Stimulated activated CD8-positive, alpha-beta memory T cell treated with anti-CD3 and anti-CD28 coated beads, Interleukin-7, amount 100 ng/mL, for 1 hour (primary cell): ENCODE data around the gene TMEM69.
"Not testable (repeated sequence)": the region's sequence is repeated elsewhere in the genome, so short reads cannot be mapped to it uniquely, and the experiment has no call there.

ENCODE experiments used
- DNase-seq, 2 donors: peaks; one replicate each; pipeline ENCODE4 v3.0.0-alpha.2; 2020; ENCODE audit warnings: low read depth in 2 of 2

TMEM69 gene, protein sequence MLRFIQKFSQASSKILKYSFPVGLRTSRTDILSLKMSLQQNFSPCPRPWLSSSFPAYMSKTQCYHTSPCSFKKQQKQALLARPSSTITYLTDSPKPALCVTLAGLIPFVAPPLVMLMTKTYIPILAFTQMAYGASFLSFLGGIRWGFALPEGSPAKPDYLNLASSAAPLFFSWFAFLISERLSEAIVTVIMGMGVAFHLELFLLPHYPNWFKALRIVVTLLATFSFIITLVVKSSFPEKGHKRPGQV

DNA sequence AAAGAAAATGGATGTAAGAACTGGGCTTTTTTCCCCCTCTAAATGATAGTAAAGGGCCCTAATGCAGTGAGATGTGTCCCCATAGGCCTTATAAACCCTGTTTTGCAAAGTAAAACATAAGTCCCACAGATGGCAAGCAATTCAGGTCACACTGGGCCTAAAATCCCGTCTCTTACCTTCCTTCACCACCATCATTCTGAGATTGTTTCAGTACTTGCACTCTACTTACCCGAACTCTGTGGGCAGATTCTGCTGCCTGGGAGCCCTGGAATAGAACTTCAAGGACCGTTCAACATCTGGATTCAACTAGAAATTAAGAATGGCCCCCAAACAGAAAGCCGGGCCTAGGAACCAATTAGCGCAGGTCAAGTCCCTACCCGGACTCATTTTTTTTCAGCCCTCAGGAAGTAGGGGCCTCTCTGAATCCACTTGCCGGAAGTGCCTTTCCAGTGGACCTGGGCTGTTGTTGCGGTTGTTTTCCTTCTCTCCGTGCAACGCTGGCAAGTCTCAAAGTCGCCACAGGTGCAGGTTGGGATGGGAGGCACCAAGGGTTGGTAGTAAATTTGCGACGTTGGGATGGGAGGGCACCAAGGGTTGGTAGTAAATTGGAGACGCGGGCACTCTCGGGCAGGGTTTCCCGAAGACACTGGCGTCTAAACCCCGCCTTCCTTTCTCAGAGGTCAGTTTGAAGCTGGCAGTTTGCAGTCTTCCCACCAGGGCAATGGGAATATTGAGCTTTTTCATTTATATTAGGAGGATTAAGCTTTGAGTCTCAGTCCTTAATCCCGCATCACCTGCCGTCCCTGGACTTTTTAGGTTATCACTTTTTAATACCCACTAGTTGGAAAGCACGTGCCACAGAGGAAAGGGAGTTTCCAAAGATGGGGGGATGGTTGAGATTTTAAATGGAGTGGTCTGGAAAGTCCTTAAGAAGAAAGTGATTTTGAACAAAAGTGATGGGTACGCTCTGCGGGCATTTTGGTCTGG, at the start of gene TMEM69:
Gene TMEM69, plus strand, starts transcription at position 428 of the 987 bp plus-strand sequence. CDS start 2,888 bp downstream, outside the sequence.
- DNase-seq, result peak; percentile 54 to 60

DNA sequence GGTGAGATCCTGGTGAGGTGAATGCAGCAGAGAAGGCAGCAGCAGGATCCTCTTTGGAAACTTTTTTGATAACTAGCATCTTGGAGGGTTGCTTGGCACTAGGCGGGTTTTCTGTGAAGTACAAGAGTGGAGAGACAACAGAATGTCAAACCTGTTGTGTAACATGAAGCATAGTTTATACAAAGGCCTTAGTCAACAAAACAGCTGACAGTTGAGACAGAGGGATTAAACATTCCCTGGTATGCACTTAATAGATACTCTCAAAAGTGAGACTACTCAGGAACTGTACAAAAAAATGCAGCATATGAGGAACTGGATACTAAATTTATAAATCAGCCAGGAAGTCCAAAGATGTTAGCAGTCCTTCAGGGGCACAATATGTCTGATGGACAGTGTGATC, 47.7 kb upstream of the TMEM69 start:
- DNase-seq, result no peak

DNA sequence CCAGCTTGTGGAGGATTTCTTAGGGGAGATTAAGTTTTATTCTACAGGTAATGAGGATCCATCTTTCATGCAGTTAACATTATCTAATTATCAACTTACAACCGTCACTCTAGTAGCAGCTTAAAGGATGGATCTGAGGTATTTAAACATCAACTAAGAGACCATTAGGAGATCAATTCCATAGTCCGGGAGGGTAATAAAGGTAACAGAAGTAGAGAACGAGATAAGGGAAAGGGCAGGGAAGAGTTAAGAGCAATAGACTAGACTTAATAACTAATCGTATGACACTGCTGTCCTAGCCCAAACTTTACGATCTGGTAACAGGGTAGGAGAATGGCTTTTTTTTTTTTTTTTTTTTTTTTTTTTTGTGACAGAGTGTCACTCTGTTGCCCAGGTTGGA, 44.7 kb upstream of the TMEM69 start:
- no peak for DNase-seq

DNA sequence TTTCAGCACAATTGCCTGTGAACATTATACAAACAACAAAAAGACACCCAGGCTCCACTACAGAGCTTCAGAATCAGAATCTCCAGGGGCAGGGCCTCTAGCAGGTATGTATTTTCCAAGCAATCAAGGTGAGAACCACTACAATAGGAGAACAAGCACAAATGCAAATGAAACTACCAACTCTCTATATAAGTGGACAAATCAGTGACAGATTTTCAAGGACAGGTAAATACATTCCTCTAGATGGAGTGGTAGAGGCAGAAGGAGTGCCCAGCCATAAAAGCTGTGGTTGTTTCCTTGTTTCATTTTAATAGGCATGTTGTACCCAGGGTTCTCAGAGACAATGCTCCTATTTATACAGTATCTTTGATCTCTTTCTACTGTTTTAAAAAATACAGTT, 44.0 kb upstream of the TMEM69 start:
- DNase-seq, result no peak

DNA sequence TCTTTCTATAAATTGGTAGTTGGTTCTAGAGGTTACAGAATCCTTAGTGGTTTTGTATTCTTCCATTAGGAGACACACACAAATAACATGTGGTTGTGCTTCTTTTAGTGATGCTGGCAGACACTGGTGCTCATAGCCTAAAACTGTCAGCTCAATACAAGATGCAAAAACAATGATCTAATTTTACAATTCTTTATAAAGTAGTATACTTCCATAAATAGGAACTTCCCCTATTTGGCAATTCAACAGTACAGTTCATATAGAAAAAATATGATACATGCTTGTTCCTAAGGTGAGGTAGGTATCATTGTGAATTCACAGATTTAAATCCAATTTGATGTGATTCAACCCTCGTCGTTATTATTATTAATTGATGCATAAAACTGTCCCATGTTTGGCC, 43.3 kb upstream of the TMEM69 start:
- DNase-seq, result no peak

DNA sequence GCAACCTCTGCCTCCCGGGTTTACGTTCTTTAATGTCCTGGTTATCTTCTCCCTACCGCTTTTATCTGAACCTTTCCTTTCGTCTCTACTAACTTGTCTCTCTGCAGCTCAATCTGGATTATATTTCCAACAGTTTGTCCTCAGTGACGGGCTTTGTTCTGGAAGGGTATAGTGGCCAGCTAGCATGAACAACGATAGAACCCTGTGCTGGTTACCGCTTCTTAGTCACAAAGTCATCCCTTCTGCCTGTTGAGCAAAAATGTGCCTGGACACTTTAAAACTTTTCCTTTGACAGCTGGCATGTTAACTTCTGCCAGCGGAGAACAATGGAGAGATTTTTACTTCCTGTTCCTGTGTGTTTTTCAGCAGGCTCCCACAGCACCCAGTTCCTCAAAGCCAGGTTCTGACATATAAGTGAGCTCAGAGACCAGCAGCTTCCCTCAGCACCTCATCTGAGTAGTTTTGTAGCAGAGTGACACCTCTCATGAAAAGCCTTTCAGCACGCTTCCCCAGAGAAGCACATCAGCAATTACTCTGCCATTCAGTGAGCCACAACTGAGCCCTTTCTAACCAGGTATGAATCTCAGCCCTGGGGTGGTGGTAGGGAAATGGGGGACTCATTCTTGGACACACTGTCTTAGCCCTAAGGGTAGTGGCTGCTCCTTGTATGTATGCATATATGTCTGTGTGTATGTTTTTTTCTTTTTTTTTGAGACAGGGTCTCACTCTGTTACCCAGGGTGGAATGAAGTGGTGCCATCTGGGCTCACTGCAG, 40.5 kb upstream of the TMEM69 start:
- no peak for DNase-seq

DNA sequence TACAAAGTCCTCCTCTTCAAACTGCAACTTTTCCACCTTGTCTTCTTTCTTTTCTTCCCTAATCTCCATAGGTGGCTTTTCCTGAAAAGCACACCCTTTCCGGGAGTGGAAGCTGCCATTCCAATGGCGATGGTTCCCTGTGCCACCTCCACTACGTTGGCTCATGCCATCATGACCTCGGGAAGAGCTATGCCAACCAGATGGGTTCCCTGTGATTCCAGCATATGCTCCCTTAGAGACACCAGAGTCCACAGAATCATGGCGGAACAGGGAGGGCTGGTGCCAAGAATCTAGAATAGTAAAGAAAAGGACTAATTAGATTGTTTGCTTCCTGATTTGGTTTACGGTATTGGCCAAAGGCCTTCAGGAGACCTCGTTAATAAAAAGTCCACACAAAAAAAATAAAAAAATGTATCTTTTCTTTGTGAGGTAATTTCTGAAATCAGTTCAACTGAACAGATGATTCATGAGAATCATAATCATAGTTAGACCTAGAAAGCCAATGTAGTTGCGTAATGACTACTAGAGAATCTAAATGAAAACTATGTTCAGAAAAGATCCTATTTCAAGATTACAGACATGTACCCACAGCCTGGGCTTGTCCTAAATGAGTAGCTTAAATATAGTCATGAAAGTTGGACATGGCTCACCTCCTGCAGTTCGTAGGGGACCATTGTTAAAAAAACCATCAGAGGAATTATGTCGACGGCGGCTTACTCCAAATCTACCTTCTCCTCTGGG, 33.3 kb upstream of the TMEM69 start:
- DNase-seq, result no peak

DNA sequence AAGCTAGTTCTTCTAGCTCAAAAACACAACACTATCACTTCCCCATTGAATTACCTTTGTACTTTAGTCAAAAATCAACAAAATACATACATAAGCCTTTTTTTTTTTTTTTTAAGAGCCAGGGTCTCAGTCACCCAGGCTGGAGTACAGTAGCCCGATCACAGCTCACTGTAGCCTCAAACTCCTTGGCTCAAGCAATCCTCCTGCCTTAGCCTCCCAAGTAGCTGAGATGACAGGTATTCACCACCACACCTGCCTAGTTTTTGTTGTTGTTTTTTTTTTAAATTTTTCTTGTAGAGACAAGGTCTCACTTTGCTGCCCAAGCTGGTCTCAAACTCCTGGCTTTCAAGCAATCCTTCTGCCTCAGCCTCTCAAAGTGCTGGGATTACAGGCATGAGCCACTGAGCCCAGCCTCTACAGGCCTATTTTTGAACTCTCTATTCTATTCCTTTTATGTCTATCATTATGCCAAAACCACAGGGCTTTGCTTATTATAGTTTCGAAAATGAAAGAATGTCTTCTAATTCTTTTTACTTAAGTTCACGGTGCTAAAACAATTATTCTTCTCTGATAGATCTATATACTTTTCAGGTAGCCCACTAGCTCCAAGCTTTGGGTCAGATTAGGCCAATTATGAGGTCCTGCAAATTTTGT, 31.3 kb upstream of the TMEM69 start:
- no peak for DNase-seq

DNA sequence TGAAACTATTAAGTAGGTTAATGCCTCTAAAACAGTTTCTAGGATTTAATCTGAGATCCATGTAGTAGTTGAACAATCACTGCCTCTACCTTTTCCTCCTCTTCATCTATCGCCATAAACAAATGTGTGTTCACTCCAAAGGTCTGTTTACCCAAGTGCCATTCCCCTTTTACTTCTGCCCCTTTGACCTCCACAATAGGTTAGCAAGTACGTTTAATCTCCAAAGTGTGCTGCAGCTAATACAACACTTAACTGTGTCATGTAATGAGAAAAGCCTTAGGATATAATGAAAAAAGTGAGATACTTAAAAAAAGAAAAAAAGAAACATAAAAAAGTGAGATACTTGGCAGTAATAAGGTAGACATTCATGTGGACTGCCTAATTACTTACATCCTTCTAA, 29.8 kb upstream of the TMEM69 start:
- DNase-seq, result no peak

DNA sequence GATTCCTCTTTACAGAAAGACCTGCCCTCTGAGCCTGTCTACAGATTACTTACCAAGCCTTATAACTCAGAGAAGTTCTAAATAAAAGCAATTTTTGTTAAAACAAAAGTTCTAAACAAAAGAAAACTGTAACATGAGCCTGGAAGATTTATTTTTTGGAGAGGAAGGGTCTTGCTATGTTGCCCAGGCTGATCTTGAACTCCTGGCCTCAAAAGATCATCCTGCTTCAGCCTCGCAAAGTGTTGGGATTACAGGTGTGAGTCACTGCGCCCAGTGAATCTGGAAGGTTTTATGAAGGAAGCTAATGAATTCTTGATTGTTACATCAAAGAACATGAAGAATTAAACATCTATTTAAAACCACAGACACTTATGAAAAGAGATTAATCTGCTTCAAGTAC, 28.8 kb upstream of the TMEM69 start:
- no peak for DNase-seq

DNA sequence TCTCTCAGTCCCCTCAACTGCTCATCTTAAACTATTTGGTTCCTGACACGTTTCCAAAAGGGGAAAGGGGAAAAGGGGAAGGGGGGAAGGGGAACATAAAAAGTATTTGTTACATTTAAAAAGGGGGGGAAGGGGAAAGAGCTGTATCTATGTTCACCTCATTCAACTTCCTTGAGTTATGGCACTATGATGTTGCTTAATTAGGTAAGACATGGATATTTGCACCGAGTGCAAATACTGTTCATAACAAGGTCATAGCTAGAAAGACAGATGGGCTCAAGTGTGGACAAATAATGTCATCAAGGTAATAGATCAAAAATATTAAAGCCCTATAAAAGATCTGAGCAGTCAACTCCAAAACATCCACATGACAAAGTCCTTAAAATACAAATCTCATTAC, 27.6 kb upstream of the TMEM69 start:
- no peak for DNase-seq

DNA sequence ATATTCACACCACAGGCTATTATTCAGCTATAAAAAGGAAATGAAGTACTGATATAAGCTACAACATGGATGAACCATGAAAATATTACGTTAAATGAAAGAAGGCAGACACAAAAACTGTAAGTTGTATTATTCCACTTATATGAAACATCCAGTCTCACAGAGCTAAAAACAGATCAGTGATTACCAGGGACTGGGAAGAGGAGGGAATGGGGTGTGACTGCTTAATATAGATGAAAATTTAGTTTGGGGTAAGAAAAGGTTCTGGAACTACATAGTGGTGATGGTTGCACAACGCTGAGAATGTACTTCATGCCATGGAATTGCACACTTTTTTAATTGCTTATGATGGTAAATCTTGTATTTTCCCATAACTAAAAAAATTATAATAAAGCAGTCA, 21.1 kb upstream of the TMEM69 start:
- no peak for DNase-seq

DNA sequence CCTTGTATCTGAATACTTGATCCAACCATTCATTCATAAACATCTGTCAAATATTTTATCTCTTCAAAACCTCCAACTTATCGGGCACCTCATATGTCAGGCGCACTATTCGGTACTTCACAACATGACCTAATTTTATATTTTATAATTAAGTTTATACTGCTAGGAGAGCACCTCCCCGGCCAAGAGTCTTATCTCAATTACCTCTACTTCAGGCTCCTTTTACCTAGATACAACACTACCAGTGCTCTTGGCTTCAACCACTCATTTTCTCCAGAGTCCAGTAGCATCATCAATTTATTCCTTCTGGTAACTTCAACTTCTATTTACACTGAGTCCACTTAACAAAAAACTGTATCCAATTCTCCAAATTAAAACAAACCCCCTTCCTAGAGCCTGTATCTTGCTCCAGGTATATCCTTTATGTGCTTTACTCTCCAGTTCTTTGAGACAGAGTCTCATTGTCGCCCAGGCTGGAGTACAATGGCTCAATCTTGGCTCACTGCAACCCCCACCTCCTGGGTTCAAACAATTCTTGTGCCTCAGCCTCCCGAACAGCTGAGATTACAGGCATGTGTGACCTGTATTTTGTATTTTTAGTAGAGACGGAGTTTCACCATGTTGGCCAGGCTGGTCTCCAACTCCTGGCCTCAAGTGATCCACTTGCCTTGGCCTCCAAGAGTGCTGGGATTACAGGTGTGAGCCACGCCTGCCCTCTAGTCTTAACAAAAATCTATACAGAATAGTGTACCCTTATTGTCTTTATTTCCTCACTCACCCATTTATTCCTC, 20.5 kb upstream of the TMEM69 start:
- no peak for DNase-seq

DNA sequence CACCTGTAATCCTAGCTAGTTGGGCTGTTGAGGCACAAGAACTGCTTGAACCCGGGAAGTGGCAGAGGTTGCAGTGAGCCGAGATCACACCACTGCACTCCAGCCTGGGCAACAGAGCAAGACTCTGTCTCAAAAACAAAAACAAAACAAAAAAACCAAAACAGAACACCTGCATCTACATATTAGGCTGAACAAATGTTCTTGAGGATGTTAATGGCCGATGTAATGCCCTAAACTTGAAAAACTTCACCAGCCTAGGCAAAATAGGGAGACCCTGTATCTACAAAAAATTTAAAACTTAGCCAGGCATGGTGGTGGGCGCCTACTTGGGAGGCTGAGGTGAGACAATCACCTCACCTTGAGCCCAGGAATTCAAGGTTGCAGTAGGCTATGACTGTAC, 19.5 kb upstream of the TMEM69 start:
- DNase-seq, result no peak

DNA sequence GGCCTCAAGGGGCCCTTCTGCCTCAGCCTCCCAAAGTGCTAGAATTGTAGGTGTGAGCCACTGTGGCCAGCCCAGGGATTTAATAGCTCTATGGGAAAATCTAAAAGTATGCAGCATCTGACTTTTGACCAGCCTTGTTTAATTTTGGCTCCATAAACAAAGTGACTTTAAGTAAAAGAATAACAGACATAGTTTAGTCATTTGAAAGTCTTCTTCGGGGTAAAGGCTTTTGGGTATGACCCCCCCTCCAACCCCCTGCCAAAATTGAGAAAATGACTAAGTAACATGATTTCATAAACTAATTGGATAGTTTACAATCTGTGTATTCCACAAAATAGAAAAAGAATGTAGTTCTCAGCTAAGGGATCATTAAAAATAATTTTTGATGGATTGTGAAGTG, 18.6 kb upstream of the TMEM69 start:
- no peak for DNase-seq

DNA sequence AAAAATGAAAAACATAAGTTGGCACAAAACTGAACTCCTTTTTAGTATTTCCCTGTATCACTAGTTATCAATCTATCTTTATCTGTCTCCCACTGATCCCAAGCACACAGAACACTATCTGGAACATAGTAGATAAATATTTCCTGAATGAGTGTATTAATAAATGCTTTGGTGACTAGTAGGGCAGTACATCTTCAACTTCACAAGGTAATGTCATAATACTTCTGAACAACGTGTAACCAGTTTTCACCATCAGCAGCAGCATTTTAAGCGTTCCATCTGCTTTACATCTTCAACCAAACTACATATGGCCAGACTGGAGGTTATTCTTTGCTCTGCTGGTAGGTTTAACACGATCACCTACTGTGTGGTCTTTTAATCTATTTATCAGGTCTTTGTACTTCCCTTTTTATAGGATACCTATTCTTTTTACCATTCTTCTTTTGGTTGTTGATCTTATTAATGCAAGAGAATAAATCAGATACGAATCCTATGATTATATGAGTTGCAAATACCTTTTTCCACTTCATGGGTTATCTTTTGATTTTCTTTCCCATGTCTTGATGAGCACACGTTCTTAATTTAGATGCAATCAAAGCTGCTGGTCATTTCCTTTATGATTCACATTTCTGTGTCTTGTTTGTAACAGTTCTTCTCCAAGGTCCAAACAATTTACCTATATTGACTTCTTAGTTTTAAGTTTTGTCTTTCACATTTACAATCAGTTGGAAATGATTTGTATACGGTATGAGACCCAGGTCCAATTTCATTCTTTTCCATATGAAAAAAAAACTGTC, 17.9 kb upstream of the TMEM69 start:
- no peak for DNase-seq

DNA sequence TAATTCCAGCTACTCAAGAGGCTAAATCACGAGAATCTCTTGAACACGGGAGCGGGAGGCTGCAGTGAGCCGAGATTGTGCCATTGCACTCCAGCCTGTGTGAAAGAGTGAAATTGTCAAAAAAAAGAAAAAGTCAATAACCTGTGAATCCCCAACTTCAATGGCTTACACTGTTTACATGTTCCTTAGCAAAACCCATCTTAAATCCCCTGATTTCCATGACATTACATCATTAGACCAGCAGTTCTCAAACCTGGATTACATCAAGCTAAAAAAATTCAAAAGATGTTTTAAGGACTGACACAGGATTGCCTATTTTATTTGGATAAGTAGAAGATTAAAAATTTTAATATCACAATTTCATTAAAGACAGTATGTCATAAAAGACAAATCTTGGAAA, 14.0 kb upstream of the TMEM69 start:
- no peak for DNase-seq

DNA sequence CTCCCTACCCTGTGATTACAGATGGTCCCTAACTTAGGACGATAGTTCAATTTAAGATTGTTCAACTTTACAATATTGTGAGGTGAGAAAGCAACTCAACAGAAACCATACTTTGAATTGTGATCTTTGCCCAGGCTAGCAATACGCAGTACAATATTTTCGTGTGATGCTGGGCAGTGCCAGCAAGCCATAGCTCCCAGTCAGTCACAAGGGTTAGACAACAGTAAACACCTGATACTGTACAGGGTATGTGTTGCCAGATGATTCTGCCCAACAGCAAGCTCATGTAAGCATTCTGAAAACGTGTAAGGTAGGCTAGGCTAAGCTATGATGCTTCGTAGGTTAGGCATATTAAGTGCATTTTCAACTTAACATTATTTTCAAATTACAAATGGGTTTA, 13.5 kb upstream of the TMEM69 start:
- DNase-seq, result no peak

DNA sequence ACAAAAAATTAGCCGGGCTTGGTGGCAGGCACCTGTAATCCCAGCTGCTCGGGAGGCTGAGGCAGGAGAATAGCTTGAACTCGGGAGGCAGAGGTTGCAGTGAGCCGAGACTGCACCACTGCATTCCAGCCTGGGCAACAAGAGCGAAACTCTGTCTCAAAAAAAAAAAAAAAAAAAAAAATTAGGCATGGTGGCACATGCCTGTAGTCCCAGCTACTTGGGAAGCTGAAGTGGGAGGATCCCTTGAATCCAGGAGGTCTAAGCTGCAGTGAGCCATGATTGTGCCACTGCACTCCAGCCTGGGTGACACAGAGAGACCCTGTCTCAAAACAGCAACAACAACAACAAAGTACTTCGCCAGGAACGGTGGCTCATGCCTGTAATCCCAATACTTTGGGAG, 11.4 kb upstream of the TMEM69 start:
- DNase-seq, result not testable (repeated sequence)
